Stomach (tissue), 4 donors: ENCODE results near the gene ULK4.

Source experiments
- CTCF ChIP-seq, 7 experiments: fragments of 450-650 bp in 4 of 7; fragments of 200-600 bp in 3 of 7; sonication (generic) in 3 of 7; IDR thresholded peaks; one replicate each; pipeline ENCODE4 v1.5.1; 2016 to 2019; ENCODE audit warnings: antibody characterized with exemption in 7 of 7, control low read depth in 2 of 7, mild to moderate bottlenecking in 1 of 7
- POLR2AphosphoS5 ChIP-seq, 3 donors: sonication (generic); formaldehyde crosslinking; IDR thresholded peaks; one replicate each; pipeline ENCODE4 v1.6.1; 2016; ENCODE audit warnings: antibody characterized with exemption in 3 of 3

- TF ChIP-seq POLR2AphosphoS5 (IDR thresholded peaks at IDR 0.05) (no peak), CTCF (IDR thresholded peaks at IDR 0.05) (no peak)
Measured at GRCh38 chr3:41583014-41583413, 378.9 kb downstream of the ULK4 start.
